HG03175 (cell line): ENCODE results near the gene TRIP13.
"Not testable (repeated sequence)": the region's sequence is repeated elsewhere in the genome, so short reads cannot be mapped to it uniquely, and the experiment has no call there.

Experiments used
- ATAC-seq: cut with Tn5 transposase; IDR thresholded peaks from one replicate; pipeline ENCODE4 v1.9.1; 2021; ENCODE audit warnings: mild to moderate bottlenecking, moderate library complexity; ENCODE audit not compliant: unreplicated experiment

TRIP13 gene, protein sequence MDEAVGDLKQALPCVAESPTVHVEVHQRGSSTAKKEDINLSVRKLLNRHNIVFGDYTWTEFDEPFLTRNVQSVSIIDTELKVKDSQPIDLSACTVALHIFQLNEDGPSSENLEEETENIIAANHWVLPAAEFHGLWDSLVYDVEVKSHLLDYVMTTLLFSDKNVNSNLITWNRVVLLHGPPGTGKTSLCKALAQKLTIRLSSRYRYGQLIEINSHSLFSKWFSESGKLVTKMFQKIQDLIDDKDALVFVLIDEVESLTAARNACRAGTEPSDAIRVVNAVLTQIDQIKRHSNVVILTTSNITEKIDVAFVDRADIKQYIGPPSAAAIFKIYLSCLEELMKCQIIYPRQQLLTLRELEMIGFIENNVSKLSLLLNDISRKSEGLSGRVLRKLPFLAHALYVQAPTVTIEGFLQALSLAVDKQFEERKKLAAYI

DNA sequence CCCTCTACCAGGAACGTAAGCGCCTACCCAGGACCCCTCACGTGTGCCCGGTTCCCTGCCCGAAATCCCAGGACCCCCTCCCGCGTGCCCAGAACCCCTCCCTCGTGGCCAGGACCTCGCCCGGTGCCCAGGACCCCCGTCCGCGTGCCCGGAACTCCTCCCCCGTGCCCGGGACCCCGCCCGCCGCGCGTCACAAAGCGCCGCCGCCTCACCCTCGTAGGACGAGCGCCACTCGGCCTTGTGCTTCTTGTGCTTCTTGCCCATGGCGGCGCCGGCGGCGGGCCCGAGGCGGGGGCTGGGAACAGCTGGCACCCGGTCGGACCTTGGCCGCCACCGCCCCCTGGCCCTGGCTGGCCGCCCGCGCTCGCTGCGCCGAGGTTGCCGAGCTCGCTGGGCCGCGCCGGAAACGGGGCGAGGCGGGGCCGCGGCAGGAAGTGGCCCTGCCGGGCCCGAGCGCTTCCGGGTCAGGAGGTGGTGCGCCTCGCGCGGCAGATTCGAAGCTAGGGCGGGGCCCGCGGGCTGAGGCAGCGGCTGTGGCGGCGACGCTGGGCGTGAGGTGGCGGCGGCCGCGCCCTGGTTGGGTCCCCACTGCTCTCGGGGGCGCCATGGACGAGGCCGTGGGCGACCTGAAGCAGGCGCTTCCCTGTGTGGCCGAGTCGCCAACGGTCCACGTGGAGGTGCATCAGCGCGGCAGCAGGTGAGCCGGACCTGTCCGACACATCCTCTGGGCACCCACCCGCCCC, at the start of gene TRIP13, which contains the start of gene BRD9:
Gene TRIP13 (plus strand): TSS at position 491 of the 743 bp plus-strand sequence. CDS start 115 bp downstream, at position 606.
Gene BRD9 (minus strand): TSS at position 408 of the 743 bp plus-strand sequence. CDS start 144 bp downstream, at position 264.
- peak; percentile 98 for ATAC-seq

DNA sequence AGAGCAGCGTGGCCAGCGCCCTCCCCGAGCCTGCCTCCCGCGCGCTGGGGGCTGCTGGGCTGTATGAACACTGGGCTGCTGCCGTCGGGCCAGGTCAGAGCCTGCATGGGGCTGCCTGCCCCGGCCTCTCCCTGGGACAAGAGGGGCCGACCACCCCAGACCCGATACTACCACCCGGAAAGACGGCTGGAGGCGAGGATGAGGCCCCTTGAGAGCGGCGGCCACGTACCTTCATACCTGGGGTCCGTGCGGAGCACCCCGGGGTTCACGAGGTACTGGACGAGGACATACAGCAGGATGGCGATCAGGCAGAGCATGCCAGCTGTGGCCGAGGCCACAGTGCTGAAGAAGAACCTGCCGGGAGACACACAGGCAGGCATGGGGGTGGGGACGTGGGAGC, 49.3 kb upstream of the TRIP13 start:
- not testable (repeated sequence) for ATAC-seq

DNA sequence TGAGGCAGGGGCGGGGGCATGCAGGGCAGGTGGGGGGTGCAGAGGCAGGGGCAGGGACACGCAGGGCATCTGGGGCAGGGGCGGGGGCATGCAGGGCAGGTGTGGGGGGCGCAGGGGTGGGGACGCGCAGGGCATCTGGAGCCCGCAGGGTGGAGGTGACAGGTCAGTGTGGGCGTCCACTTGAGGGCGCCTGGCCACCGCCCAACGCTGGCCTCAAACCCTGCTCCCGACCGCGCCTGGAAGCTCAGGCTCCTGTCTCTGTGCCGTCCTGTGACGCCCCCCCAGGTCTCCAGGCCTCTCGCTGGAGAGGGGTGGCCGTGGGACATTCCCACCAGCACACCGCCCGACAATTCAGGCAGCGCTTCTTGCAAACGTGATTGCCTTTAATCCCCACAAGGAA, 48.8 kb upstream of the TRIP13 start:
- ATAC-seq: not testable (repeated sequence)

DNA sequence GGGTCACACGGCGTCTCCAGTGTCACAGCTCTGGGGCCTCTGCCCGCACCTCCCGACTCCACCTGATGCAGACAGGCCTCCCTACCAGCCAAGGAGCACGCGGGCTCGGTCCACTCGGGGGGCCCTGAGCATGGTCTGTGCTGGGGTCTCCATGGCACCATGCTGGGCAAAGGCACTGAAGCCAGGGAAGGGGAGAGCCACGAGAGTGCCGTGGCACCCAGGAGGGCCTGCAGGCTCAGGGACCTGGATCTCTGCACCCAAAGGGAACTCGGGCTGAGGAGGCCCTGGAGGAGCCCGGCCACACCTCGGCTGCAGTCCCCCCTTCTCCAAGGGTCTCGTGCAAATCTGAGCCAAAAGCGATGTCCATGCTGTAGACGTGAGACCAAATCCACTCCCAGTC, 48.3 kb upstream of the TRIP13 start:
- ATAC-seq: not testable (repeated sequence)

DNA sequence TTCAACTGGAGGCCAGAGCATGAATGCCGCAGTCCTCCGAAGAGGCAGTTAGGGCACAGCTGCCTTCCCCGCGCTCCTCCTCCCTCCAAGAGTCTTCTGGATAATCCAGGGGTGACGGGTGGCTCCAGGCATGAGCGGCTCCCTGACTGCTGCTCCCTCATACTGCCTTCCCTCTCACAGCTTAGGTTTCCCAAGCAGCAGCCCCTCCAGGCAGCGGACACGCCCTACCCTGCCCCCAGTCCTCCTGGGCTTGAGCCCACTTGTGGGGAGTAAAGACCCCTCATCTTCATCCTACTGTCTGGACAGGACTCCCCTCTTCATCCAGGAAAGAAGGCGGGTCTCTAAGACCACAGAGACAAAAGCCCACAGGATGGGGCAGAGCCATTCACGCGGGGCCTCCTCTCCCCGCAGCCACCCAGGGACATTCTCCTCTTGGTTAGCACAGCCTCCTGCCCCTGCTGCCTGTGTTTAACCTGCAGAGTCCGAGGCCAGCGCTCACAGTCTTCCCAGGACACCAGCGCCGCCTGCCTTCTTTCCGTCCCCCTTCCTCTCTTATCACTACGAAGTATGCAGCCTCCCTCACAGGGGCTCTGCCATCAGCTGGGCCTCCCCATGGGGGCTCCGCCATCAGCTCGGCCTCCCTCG, 47.5 kb upstream of the TRIP13 start:
- ATAC-seq: not testable (repeated sequence)

DNA sequence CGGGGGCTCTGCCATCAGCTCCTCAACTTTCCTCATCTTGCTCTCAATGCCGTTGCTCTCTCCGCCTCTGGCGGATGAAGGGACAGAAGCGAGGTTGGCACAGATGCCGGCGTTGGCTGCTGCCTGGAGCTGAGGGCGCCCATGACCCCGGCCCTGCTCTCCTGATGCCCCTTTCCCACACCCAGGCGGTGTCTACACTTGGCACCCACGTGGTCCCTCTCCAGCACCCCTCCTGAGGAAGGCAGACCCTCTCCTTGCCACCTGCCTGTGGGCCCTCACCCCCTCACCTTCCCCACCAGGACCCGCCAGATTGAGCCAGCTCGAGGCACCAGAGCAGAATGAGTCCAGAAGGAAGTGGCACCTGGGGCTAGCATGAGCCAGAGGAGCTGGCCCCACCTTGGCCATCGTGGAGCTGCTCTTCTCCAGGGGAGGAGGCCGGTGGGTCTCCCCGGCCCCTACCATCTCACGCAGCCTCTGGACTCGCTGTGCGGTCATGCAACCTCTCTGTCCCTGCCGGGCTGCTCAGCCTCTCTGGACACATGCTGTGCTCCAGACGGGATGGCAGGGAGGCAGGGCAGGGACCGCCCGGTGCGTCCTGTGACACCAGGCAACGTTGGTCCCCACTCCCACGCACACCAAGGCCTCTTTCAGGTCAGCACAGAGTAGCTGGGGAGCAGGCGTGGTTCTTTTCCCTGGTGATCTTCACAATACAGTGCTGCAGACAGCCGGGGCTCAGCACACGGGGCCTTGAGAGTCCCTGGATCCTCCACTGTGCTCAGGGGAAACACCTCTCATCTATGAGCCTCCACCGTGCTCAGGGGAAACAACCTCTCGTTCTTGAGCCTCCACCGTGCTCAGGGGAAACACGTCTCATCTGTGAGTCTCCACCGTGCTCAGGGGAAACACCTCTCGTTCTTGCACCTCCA, 46.7 kb upstream of the TRIP13 start:
- ATAC-seq: not testable (repeated sequence)

DNA sequence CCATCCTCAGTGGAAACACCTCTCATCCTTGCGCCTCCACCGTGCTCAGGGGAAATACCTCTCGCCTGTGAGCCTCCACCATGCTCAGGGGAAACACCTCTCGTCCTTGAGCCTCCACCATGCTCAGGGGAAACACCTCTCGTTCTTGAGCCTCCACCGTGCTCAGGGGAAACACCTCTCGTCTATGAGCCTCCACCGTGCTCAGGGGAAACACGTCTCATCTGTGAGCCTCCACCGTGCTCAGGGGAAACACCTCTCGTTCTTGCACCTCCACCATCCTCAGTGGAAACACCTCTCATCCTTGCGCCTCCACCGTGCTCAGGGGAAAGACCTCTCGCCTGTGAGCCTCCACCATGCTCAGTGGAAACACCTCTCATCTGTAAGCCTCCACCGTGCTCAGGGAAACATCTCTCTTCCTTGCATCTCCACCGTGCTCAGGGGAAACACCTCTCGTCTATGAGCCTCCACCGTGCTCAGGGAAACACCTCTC, 46.0 kb upstream of the TRIP13 start:
- ATAC-seq: not testable (repeated sequence)

DNA sequence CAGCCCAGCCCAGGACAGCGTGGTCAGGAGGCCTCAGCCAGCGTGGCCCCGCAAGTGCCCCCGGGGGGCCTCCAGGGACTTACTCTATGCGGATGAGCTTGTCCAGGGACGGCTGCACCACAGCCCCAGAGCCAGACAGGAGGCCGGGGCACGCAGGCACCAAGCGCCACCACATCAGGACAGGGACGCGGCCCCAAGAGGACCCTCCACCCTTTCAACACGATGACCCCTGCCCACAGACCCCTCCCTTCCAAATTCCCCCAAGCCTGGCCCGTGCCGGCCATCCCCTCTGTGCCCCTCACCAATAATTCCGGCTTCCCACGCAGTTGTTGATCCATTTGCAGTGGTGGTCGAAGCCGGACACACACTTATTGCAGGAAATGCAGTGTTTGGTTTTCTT, 45.5 kb upstream of the TRIP13 start:
- ATAC-seq: not testable (repeated sequence)

DNA sequence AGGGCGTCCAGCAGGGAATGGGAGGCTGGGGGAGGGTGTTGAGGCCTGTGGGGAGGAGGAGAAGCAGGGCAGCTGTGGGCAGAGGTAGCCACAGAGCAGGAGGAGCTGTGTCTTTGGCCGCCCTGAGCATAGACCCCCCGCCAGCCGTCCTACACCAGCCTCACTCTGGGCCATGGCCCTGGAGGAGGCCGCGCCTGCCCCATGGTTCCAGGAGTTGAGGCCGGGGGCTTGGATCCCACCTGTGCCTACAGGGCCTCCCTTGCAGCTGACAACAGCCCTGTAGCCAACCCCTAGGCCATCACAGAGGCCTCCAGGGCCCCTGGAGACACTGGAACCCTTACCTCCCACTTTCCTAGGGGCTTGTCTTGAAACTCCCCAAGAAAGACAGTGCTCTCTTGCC, 44.9 kb upstream of the TRIP13 start:
- not testable (repeated sequence) for ATAC-seq

DNA sequence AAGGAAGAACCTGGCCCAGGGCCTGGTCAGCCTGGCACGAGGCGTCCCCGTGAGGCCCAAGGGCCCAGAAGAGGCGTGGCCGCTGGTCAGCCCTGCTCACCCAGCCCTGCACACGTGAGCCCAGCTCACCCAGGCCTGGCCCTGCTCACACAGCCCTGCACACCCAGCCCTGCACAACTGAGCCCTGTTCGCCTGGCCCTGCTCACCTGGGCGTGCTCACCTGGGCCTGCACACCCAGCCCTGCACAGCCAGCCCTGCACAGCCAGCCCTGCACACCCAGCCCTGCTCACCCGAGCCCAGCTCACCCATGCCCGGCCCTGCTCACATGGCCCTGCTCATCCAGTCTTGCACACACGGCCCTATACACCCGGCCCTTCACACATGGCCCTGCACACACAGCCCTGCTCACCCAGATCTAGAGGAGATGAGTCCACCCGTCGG, 44.0 kb upstream of the TRIP13 start:
- ATAC-seq: no peak

DNA sequence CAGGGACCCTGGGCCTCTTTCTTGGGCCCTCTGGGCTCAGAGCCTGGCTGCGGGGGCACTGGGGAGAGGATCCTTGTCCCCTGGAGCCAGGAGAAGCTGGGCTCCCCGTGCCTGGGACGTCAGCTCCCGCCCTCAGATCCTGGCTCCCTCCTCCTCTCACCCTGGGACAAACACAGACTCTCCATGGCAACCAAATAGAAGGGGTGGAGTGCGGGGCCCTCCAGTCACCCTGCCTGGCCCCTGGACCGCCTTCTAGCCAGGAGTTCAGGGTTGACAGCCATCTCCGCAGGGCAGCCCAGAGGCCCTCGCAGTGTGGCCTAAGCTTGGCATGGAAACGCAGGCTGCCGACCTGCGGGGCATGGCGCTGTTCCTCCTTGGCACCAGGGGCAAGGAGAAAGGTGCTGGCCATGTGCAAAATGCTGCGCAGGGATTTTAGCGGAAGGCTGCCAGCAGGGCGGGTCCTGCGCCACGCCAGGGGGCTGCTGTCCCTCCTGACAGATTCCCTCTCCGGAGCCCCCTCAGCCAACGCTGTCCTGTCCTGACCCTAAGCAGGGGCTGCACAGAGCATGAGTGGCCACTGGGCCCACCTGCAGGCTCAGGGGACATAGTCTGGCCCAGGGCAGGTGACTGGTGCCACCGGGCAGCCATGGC, 42.9 kb upstream of the TRIP13 start:
- ATAC-seq: no peak

DNA sequence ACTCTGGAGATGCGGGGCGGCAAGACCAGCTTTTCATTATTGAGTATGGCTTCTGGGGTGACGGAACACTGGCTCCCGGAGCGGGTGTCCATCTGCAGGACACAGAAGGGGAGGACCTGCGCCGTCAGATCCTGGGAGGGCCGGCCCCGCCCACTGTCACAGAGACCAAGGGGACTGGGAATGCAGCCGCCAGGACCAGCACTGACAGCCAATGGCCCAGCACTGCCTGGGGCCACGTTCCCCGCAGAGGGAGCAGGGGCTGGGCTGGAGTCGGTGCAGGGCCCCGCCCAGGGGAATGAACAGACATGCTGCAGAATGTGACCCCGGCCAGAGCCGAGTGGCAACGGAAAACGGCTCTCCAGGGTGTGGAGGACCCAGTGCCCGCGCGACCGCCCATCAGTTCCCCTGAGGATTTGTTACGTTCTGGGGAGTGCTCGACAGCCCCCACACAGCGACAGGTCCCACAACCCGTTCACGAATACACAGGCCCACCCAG, 42.1 kb upstream of the TRIP13 start, which contains the start of gene ZDHHC11:
Gene ZDHHC11 (minus strand): TSS at position 476 of the 496 bp plus-strand sequence. CDS start 384 bp downstream, at position 92.
- no peak for ATAC-seq

DNA sequence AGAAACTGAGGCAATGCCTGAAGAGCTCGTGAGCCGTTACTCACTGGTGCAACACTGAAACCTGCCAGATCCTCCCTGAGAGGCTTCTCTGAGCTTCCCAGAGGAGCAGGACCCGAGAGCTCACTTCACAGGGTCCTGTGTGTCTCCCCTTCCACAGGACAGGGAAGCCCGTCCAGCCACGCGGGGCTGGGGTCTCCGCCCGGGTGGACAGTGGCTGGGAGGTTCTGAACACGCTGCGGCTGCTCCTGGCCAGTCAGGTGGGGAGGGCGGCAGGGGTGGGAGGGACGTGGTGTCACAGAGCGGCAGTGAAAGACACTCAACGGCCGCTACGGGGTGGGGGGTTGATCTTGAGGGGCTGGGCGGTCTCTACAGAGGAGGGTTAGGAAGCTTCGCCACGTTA, 41.6 kb upstream of the TRIP13 start:
- ATAC-seq: no peak

DNA sequence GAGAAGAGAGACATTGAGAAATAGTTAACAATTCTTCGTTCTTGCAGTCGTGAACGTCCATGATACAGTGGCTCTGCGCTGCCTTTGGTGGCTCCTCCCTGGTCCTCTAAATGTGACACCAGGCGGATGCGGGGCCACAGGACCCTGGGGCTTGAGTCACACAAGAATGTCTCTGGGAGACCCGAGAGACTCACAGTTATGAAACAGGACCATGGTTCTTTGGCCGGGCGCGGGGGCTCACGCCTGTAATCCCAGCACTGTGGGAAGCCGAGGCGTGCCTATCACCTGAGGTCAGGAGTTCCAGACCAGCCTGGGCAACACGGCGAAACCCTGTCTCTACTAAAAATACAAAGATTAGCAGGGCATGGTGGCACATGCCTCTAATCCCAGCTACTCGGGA, 41.1 kb upstream of the TRIP13 start:
- ATAC-seq: no peak

DNA sequence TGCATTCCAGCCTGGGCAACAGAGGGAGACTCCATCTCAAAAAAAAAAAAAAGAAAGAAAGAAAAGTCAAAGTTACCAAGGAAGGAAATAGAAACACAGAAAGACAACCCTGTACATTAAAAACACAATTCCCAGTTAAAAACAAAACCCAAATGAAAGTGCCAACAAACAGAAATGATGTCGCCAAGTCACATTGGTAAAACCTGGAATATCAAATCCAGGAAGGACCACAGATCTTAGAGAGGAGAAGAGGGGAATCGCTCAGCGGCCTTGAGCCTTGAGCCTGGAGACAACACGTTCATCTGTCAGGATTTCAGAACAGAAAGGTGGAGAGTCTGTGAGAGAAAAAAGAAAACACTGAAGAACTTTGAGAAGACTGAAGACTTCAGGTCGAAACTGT, 40.7 kb upstream of the TRIP13 start:
- ATAC-seq: no peak

DNA sequence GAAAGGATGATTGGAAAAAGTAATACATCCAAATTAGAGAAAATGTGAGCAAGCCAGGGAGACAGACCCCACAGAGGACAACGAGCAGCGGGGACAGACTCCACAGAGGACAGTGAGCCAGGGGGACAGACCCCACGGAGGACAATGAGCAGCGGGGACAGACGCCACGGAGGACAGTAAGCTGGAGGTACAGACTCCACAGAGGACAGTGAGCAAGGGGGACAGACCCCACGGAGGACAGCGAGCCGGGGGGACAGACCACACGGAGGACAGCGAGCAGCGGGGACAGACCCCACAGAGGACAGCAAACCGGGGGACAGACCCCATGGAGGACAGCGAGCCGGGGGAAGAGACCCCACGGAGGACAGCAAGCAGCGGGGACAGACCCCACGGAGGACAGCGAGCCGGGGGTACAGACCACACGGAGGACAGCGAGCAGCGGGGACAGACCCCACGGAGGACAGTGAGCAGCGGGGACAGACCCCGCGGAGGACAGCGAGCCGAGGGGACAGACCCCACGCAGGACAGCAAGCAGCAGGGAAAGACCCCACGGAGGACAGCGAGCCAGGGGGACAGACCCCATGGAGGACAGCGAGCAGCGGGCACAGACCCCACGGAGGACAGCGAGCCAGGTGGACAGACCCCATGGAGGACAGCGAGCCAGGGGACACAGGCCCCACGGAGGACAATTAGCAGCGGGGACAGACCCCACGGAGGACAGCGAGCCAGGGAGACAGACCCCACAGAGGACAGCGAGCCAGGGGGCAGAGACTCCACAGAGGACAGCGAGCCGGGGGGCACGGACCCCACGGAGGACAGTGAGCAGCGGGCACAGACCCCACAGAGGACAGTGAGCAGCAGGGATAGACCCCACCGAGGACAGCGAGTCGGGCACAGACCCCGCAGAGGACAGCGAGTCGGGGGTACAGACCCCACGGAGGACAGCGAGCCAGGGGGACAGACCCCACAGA, 40.0 kb upstream of the TRIP13 start:
- no peak for ATAC-seq

DNA sequence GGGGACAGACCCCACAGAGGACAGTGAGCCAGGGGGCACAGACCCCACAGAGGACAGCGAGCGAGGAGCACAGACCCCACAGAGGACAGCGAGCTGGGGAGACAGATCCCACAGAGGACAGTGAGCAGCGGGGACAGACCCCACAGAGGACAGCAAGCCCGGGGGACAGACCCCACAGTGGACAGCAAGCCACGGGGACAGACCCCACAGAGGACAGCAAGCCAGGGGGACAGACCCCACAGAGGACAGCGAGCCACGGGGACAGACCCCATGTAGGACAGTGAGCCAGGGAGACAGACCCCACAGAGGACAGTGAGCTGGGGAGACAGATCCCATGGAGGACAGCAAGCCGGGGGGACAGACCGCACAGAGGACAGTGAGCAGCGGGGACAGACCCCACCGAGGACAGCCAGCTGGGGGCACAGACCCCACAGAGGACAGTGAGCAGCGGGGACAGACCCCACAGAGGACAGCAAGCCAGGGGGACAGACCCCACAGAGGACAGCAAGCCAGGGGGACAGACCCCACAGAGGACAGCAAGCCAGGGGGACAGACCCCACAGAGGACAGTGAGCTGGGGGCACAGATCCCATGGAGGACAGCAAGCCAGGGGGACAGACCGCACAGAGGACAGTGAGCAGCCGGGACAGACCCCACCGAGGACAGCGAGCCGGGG, 39.1 kb upstream of the TRIP13 start:
- ATAC-seq: not testable (repeated sequence)
